Fibroblast of skin of scalp (primary cell): ENCODE results near the gene BOD1.

ENCODE experiments used
- DNase-seq: peaks from one replicate; pipeline ENCODE4 v3.0.0-alpha.2; 2013

Gene BOD1

GRCh38 chr5:173640156-173640804, 23.8 kb upstream of the BOD1 start:
- DNase-seq, result no peak

GRCh38 chr5:173638126-173639040, 21.9 kb upstream of the BOD1 start:
- DNase-seq, result no peak

DNA sequence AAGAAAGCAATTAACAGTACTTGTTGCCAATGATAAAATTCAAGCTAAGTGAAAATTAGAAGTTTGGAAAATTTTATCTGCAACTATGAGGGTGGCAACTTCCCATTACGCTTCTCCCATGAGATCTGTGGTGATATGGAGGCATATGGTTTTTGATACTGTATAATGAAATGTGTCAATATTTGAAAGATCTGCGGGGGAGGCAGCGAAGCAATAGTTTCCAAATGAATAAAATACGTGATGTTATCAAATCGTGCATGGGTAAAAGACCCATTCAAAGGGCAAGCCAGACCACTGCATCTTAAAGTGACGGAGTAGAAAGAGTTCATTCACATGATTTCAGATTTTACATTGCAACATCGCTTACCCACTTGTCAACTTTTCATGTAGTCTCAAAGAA, 20.9 kb upstream of the BOD1 start:
- no peak for DNase-seq

DNA sequence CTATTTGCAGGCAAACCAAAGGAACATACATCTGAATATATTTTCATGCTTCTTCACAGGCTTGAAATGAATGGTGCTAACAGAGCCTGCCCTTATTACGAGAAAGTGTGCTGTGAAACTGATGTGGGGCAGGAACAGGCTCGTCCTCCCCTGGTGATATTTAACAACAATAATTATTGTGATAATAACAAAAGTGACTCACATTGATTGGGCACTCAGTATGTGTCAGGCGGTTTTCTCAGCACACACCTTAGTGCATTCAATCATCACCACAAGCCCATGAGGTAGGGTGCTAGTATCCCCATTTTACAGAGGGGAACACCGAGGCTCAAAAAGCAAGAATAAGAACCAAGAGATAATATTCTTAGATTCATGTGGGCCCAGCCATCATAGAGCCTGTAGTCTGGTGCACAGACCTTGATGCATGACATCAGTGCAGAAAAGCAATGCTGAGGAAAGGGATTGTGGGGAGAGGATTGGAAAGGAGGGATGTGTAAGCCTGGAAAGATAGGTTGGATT, 18.1 kb upstream of the BOD1 start:
- DNase-seq, result no peak

DNA sequence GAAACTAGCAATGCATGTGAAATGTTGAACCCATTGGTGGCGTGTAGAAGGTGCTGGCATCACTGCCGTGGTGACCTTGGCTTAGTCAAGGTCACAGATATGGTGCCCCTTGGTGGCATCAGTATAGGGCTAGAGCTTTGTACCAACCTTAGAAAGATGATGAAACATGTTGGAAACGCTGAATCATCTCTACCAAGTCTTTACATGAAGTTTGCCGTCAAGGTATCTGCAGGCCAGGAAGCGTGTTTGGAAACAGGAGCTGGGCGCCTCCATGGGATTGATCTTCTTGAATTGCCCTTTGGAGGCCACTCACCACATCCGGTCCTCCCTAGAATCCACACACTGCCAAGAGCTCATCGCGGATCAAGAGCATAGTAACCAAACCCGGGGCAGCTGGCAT, 16.9 kb upstream of the BOD1 start:
- no peak for DNase-seq

GRCh38 chr5:173631478-173631877, 15.0 kb upstream of the BOD1 start:
- DNase-seq, result no peak

GRCh38 chr5:173630724-173631365, 14.4 kb upstream of the BOD1 start:
- DNase-seq, result no peak

DNA sequence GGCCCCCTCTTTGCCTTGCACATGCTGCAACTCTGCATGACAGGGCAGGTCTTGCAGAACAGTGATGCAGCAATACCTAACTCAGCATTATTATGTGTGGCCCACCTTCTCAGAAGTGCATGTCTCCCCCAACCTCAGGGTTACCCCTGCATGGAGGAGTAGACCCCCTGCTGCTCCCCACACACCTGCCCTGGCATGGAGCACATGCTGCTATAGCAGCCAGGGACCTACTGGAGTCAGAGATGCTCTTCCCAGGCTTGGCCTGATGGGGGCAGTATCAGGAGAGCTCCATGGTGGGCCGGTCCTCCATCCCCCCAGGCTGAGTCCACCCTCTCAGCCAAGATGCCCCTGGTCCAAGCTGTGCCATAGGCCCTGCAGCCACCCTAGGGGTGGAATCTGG, 13.2 kb upstream of the BOD1 start:
- no peak for DNase-seq

- no peak for DNase-seq
Measured at GRCh38 chr5:173628501-173628900, 12.1 kb upstream of the BOD1 start.

GRCh38 chr5:173627860-173628392, 11.5 kb upstream of the BOD1 start:
- no peak for DNase-seq

DNA sequence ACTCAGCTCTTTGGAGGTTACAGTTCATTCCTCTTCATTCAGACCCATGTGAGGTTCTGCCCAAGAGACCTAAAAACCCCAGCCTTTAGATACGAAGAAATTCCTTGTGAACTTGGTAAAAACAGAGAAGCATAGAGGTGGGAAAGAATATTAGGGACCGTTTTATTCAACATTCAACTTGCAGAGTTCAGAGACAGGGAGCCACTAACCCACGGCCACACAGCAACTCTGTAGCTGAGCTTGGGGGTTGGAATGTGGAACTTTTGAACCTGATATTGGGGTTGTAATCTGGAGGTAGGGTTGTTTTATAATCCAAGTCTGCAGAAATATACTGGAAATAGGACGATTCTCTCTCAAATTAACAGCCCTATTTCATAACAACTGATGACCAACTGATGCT, 10.8 kb upstream of the BOD1 start:
- no peak for DNase-seq

GRCh38 chr5:173626505-173626820, 10.0 kb upstream of the BOD1 start:
- DNase-seq, result no peak

DNA sequence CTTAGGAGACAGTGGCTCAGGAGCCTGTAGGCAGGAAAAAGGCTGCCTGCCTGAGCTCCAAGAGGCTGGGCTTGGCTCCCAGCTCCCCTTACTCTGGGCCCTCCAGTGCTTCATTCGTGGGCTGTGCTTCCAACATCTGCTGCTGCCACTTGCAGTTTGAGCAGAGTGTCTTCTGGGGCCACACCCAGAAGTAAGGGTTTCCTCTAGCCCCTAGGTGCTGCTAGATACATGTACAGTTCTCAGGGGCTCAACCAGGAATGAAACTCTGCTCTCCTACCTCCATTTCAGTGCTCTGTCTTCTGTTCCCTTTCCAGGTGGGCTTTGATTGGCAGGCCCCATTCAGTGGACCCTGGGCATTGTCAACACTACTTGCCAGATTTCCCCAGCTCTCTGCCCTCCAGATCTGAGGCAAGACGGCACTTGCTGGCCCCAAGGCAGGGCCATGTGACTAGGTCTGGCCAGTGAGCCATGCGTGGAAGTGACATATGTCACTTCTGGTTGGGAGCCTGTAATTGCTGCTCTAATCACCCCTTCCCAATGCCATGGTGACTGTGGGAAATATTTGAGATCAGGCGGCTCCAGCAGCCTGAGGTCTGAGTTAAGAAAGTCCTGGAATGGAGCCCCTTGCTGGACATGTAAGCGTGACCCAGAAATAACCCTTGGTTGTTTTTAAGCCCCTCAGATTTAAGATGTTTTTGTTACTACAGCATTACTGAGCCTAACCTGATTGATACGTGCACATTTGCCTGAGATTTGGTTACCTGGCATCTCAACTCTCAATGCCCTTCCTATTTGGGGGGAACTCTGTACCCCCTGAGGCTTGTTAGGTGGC, 9.4 kb upstream of the BOD1 start:
- DNase-seq, result no peak

- DNase-seq, result no peak
Measured at GRCh38 chr5:173625261-173625660, 8.8 kb upstream of the BOD1 start.

- no peak for DNase-seq
Measured at GRCh38 chr5:173624282-173624681, 7.8 kb upstream of the BOD1 start.

- no peak for DNase-seq
Measured at GRCh38 chr5:173623789-173624188, 7.3 kb upstream of the BOD1 start.

- no peak for DNase-seq
Measured at GRCh38 chr5:173623296-173623771, 6.9 kb upstream of the BOD1 start.

- DNase-seq, result no peak
Measured at GRCh38 chr5:173622183-173623047, 6.0 kb upstream of the BOD1 start.

GRCh38 chr5:173620784-173621183, 4.3 kb upstream of the BOD1 start:
- no peak for DNase-seq

DNA sequence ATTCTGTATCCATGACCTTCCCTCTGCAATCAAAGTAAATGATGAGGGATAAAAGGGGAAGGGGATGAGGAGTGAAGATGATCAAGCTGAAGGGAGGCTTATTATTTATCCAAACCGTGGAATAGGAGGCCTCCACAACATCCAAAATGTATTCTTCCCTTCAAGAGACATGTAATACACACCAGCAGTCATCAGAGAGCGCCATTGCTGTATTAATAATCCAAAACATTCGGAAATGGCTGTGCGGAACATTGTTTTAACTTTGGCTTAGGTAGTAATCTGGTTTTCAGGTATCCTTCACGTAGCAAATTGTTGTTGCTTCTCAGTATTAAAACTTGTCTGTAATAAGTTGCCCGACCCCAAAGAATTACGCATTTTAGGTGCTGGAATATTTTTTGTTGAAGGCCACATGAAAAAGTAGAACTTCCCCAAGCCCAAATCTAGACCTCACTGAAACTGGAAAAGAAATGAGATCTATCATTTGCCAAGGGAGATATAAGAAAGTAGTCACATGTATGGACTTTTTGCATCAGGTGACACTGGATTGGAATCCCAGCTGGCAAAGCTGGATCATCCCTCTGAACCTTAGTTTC, 2.6 kb upstream of the BOD1 start:
- peak; percentile 52 for DNase-seq
